Left kidney (tissue), 8 donors: ENCODE data around the gene ROBO1. TPM values are rescaled to one million over a fixed set of nuclear protein-coding genes. Genes with fewer than 3 reads are reported as not detected.
"Not testable (repeated sequence)": the region's sequence is repeated elsewhere in the genome, so short reads cannot be mapped to it uniquely, and the experiment has no call there.

ENCODE experiments used
- DNase-seq: peaks from one replicate; pipeline ENCODE4 v3.0.0-alpha.2; 2013
- long read RNA-seq, 8 donors: transcript quantifications; one replicate each; lab custom pipeline, GENCODE V29; 2026
- polyA plus RNA-seq: library from polyadenylated mRNA; unstranded; fragments of 120-200 nt; gene quantifications from one replicate; pipeline ENCODE4 v1.2.1, GENCODE V29; 2013; ENCODE audit not compliant: insufficient read length

ROBO1 gene
- 130 TPM for polyA plus RNA-seq
- long read RNA-seq, donor 1, partial matches to known transcripts = 8 of 8 reads
- long read RNA-seq, donor 1, other reads (novel, unspliced or antisense) = 0 of 8 reads
- long read RNA-seq, donor 2 = 0 reads
- long read RNA-seq, donor 3 = 0 reads
- long read RNA-seq, donor 4 = 0 reads
- long read RNA-seq, donor 5 = 0 reads
- long read RNA-seq, donor 6, partial matches to known transcripts = 14 of 14 reads
- long read RNA-seq, donor 6, other reads (novel, unspliced or antisense) = 0 of 14 reads
- long read RNA-seq, donor 7, partial matches to known transcripts = 5 of 5 reads
- long read RNA-seq, donor 7, other reads (novel, unspliced or antisense) = 0 of 5 reads
- long read RNA-seq, donor 8 = 0 reads

DNA sequence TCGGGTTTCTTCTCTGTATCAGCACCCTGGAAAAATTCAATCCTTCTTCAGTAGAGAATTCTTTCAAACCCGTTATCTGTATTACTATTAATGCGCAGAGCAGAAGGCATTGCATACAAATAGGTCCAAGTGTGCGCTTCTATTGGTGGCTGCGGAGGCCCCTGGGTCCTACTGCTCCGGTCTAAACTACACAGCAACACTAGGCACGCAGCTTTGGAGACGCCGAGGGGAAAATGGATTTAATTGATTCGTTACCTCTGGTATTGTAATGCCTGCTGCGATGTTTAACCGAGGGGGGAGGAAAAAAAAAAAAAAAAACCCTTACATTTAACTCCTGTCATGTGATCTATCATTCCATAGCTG, at the start of gene ROBO1:
TSS of gene ROBO1 (minus strand) at position 94 of the 363 bp plus-strand sequence.
- DNase-seq = peak; percentile 20

DNA sequence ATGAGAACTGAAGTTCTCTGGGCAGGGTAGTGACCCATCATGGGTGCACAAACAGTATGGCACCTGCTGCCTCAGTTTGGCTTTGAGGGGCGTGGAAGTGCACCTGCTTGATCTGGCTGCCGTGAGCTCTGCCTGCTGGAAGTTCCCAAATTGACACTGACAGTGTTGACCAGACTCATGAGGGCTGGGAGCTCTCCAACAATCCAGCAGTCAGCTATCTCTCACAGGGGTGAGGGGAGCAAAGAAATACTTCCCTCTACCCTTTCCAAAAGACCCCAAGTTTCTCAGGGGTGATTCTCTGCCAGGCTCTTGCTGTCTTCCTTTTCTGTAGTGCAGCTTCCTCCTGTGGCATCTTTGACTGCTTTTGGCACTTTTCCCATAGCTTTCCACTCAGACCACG, 49.4 kb upstream of the ROBO1 start:
- no peak for DNase-seq

DNA sequence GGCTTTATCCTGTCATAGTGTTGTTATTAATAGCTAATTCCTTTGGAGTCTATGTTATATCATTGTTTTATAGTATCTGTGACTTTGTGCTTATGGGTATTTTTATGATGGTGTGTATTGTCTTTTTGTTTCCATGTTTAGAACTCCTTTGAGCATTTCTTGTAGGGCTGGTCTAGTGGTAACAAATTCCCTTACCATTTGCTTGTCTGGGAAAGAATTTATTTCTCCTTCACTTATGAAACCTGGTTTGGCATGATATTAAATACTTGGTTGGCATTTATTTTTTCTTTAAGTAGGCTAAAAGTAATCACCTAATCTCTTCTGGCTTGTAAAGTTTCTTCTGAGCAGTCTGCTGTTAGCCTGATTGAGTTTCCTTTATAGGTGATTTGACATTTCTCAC, 47.7 kb upstream of the ROBO1 start:
- DNase-seq = no peak

DNA sequence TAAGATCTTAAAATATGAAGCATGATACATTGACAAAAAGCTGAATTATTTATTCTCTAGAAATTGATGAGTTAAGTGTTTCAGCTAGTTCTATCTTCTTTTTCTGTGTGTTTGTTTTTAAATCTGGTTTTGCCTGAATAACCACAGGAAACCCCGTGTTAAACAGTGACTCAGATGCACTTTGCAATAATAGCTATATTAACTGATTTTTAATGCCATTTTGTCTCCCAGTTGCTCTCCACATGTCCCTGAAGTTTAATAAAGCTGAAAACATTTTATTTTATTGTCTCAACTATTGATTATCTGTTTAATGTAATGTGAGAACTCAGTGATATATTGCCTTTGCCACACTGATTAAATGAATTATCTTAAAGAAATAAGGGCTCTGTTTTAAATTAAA, 42.8 kb upstream of the ROBO1 start:
- no peak for DNase-seq

DNA sequence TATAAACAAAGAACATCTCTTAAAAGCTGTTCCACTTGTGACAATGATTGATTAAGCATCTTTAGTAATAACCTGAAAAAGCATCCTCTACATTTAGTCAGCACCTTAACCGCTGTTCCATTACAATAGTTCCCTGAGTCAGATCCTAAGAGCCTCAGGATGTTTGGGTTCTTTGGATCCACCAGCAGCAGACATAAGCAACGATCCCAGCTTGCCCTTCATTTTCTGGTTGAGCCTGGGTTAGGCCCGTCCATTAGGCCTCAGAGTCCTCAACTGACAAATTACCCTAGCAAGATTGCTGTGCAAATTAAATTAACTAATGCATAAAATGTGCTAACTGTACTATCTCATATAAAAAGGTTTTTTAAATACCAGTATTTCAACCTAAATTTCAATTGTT, 42.3 kb upstream of the ROBO1 start:
- no peak for DNase-seq

GRCh38 chr3:79809106-79809505, 41.3 kb upstream of the ROBO1 start:
- DNase-seq = no peak

DNA sequence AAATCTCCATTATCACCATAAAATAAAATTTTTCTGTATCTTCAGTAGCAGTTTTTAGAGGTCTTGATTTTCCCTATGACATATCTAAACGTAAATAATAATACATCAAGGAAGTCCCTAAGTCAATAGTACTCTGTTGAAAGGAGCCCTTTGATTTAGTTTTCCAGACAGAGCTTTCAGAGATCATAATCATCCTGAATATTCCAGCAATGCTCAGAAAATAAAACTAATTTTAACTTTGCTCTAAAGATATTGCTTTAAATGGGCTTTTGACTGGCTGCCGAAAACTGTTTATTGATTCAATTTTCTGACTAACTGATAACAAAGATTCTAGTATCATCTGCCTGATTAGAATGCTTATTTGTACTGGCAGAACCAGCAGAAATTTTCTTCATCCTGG, 40.7 kb upstream of the ROBO1 start:
- no peak for DNase-seq

- DNase-seq = not testable (repeated sequence)
Observed at GRCh38 chr3:79790177-79790576, 22.4 kb upstream of the ROBO1 start.

GRCh38 chr3:79773291-79773690, 5.5 kb upstream of the ROBO1 start:
- DNase-seq = no peak

DNA sequence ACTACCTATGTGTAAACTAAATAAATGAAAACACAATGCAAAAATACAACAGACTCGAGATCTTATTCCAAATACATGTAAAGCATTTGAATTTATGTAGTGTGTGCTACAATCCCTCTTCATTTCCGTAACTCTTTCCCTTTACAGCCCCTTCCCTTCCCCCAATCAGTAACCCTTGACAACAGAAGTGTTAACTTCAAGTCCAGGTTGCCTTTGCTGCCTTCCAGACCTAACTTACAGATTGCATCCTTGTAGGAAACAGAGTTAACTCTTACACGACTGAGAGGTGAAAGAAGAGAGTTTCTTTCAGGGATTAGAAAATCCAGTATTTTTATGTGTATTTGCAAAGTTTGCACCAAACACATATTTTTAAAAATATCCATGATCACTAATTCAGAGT, 1.4 kb upstream of the ROBO1 start:
- DNase-seq = no peak

GRCh38 chr3:79767194-79767904, 449 bp downstream of the ROBO1 start:
- peak; percentile 31 for DNase-seq

DNA sequence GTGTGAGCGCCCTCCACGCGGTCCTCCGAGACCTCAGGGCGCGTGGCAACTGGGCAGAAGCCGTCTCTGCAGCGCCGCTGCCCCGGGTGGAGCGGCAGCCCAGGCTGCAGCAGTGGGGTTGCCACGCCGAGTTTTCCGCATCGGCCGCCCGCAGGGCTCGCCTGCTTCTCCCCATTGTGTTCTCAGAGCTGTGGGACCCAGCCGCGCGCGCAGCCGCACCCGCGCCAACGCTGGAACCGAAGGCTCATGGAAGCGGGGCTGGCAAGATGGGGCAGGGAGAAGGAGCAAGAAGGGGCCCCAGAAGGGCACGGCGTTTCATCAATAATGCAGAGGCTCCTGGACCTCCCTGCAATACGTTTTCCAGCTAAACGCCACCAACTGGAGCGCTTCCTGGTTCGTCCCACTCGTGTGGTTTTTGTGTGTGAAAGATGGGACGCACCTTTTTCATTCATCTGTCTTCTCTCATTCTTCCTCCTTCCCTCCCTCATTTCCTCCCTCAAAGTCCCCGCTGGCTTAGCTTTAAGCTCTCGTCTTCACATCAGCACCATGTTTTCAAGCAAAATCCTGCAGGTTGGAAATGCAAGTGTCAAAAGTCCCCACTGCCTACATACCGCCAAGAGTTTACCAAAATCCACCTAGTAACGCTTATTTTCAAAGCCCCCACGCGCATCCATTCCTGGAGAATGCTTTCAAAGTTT, 1.2 kb downstream of the ROBO1 start:
- peak; percentile 8 for DNase-seq

DNA sequence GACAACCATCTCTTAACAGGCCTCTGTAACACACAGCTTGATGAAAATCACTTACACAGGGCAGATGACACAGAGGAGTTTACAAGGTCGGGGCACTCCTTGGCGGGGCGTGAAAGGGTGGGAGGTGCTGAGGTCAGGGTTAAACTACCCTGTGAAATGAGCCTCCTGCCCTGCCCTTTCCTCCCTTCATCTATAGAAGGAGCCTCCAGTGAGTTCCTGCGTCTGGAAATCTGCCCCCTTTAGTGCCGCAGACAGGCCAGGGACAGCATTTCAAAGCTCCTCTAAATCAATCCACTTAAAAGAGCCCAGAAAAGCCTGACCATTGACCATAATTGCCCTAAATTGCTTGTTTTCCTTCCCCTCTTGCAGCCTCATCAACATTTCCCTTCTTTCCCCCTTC, 1.9 kb downstream of the ROBO1 start:
- DNase-seq = peak; percentile 5

- no peak for DNase-seq
Observed at GRCh38 chr3:79761441-79761840, 6.4 kb downstream of the ROBO1 start.

DNA sequence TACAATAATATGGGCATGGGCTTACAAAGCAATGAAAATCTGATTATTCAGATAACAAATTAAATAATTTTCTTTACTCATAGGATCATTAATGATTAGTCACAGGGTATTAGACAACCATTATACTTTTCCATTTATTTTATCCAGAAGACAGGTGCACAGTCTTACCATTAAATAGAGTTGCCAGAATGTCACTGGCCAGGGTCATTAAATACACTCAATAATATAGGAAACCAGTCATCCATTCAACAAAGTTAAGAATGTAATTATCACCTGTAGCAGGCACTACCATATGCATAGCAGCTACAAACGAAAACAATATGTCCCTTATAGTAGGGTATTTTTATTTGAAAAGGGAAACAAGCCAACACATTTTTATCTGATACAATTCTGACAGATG, 16.1 kb downstream of the ROBO1 start:
- no peak for DNase-seq

DNA sequence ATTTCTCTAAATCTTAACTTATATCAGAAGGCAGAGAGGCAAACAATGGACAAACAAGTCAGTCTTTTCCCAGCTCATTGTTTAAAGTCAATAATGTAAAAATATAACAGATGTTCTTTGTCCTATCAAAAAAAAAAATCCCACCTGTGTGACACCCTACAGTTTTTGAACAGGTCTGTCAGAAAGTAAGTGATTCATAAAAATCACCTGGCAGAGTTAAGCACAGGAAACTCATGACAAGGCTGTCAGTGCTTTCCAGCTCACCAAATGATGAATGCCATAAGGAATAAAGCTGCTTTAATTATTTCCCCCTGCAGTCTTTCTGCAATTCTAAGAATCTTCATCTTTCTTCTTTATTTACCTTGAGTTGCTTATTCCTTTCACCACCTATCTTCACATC, 30.3 kb downstream of the ROBO1 start:
- DNase-seq = no peak

- peak; percentile 21 for DNase-seq
Observed at GRCh38 chr3:79729096-79729495, 38.7 kb downstream of the ROBO1 start.

DNA sequence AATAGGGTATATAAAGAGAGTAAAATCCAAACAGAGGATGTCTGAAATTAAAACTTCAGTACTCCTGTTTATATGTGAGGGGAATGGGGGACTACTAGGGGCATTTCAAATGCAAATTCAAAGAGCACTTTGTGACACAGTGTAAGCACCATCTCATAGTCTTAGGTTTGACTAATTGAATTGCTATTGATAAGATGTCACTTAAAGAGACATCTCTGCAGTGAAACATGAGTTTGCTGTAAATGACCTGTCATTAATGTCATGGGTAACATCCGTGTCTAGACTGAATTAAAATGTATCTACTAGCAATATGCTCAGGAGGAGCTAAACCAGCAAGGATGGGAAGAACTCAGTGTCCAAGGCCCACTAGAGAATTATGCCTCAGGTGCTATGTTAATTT, 41.0 kb downstream of the ROBO1 start:
- no peak for DNase-seq

GRCh38 chr3:79724206-79724605, 43.6 kb downstream of the ROBO1 start:
- DNase-seq = no peak

DNA sequence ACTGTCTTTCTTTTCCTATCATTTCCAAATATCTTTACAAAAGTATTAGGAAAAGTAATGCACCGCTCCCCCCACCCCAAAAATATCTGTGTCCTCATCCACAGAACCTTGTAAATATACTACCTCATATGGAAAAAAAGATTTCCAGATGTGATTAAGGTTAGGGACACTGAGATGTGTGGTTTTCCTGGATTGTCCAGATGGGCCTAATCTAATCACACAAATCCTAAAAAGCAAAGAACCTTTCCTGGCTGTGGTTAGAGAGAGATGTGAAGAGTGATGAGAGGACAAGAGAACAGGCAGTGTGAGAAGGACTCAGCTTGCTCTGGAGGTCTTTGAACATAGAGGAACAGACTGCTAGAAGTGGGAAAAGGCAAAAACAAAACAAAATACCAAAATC, 77.7 kb downstream of the ROBO1 start:
- no peak for DNase-seq

- DNase-seq = no peak
Observed at GRCh38 chr3:79685108-79685507, 82.7 kb downstream of the ROBO1 start.

DNA sequence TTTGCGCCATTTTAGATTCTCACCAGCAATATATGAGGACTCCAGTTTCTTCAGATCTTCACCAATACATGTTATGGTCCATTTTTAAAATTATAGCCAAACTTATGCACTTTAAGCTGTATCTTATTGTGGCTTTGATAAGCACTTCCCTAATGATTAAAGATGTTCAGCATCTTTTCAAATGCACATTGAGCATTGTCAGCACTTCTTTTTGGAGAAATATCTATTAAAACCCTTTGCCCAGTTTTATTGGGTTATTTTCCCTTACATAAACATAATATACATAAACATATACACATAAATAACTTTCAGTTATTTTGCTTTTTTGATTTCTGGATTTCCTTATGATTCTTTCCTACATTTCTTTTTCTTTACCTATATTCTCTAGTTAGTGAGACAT, 83.8 kb downstream of the ROBO1 start:
- DNase-seq = no peak

- no peak for DNase-seq
Observed at GRCh38 chr3:79672731-79673130, 95.1 kb downstream of the ROBO1 start.
